Thyroid gland (tissue), 4 donors: ENCODE measurements around the gene HOXD12. TPM values are rescaled to one million over a fixed set of nuclear protein-coding genes. Genes with fewer than 3 reads are reported as not detected.

Experiments
- DNase-seq, 2 donors: peaks; one replicate each; pipeline ENCODE4 v3.0.0-alpha.2; 2019
- H3K27ac ChIP-seq, 3 donors: fragments of 200-600 bp; sonication (generic); 1 replicate in 2 of 3; 2 replicates in 1 of 3; pipeline ENCODE4 v1.5.1; 2016 to 2019; ENCODE audit warnings: mild to moderate bottlenecking in 1 of 3, moderate library complexity in 1 of 3
- H3K27me3 ChIP-seq: fragments of 200-600 bp; sonication (generic); one replicate; pipeline ENCODE4 v1.5.1; 2019
- H3K36me3 ChIP-seq, 2 donors: fragments of 200-600 bp; sonication (generic); one replicate each; pipeline ENCODE4 v1.5.1; 2016 to 2019
- H3K4me1 ChIP-seq, 2 donors: fragments of 200-600 bp; sonication (generic); one replicate each; pipeline ENCODE4 v1.5.1; 2017 to 2019
- H3K4me3 ChIP-seq, 3 donors: fragments of 200-600 bp; sonication (generic); replicated peaks in 1 of 3; 1 replicate in 2 of 3; 2 replicates in 1 of 3; pipeline ENCODE4 v1.5.1; 2016; ENCODE audit warnings: mild to moderate bottlenecking in 1 of 3
- H3K9me3 ChIP-seq: fragments of 200-600 bp; sonication (generic); one replicate; pipeline ENCODE4 v1.5.1; 2017
- POLR2A ChIP-seq, 2 donors: fragments of 450-650 bp; IDR thresholded peaks; one replicate each; pipeline ENCODE4 v1.6.1; 2017; ENCODE audit warnings: antibody characterized with exemption in 2 of 2, mild to moderate bottlenecking in 2 of 2, moderate library complexity in 1 of 2
- WGBS, 2 donors: methylation state at CpG; one replicate each; pipeline ENCODE4 v1.1.5; 2017; 5-methylcytosine and 5-hydroxymethylcytosine counted together
- intact Hi-C: fragments of 100-400 bp; cut with DNase I; formaldehyde crosslinking; loops from one replicate; pipeline ENCODE4 v1.15.1; 2023
- total RNA-seq, 4 donors: library from RNA; depleted of rRNA; stranded (reverse); fragments of >200 nt; gene quantifications; one replicate each; pipeline ENCODE4 v1.2.3, GENCODE V29; 2016
- TF ChIP-seq, protein P1 (sequence below), 6 experiments: fragments of 200-600 bp in 3 of 6; fragments of 450-650 bp in 3 of 6; sonication (generic) in 3 of 6; IDR thresholded peaks; one replicate each; pipeline ENCODE4 v1.5.1; 2016 to 2019; ENCODE audit warnings: antibody characterized with exemption in 6 of 6, mild to moderate bottlenecking in 2 of 6, inconsistent platforms in 1 of 6, moderate library complexity in 1 of 6

HOXD12 gene
- total RNA-seq, 4 donors from 2014 or later, result not detected

GRCh38 chr2:176101216-176101830 is 1.7 kb downstream of the HOXD12 start:
- no peak overlapping the region for H3K27ac ChIP-seq
- no peak for TF ChIP-seq POLR2A (IDR thresholded peaks at IDR 0.05)
- TF ChIP-seq, protein P1, sequence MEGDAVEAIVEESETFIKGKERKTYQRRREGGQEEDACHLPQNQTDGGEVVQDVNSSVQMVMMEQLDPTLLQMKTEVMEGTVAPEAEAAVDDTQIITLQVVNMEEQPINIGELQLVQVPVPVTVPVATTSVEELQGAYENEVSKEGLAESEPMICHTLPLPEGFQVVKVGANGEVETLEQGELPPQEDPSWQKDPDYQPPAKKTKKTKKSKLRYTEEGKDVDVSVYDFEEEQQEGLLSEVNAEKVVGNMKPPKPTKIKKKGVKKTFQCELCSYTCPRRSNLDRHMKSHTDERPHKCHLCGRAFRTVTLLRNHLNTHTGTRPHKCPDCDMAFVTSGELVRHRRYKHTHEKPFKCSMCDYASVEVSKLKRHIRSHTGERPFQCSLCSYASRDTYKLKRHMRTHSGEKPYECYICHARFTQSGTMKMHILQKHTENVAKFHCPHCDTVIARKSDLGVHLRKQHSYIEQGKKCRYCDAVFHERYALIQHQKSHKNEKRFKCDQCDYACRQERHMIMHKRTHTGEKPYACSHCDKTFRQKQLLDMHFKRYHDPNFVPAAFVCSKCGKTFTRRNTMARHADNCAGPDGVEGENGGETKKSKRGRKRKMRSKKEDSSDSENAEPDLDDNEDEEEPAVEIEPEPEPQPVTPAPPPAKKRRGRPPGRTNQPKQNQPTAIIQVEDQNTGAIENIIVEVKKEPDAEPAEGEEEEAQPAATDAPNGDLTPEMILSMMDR (IDR thresholded peaks at IDR 0.05), result no peak
- H3K36me3 ChIP-seq, result no peaks in the 10 kb centered on the region
- 9 to 13% methylated on average over 2 of the region's 2 CpGs for WGBS, 2 donors
- H3K9me3 ChIP-seq, result no peaks in the 10 kb centered on the region
- no peak overlapping the region for H3K4me3 ChIP-seq
- peaks cover 18 to 29% of the 10 kb centered on the region in 2 donors for H3K4me1 ChIP-seq
- H3K27me3 ChIP-seq, result peaks cover 89% of the 10 kb centered on the region
- intact Hi-C loops, result no loop called here
- DNase-seq, result no peak

DNA sequence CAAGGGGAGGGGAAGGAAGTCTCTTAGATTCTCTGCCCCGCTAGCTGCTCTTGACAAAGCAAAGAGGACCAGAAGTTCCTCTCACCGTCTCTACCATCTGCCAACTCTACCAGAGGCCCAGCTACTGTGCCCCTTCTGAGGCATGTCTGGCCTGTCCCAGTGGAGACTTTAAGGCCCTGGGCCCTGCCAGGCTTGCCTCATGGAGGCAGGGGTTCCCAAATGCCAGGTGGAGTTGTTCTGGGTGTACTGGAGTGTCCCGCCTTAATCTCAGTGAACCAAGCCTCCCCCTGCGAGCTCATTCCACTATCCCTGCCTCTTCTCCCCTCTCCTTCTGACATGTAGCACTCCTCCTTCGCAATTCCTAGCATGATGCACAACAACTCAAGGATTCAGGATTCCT is 2.2 kb downstream of the HOXD12 start:
- Histone ChIP-seq H3K27ac (no peak overlapping the region), H3K36me3 (no peaks in the 10 kb centered on the region), H3K4me1 (peaks cover 16 to 29% of the 10 kb centered on the region in 2 donors), H3K4me3 (no peak overlapping the region), H3K9me3 (no peaks in the 10 kb centered on the region), H3K27me3 (peaks cover 84% of the 10 kb centered on the region)
- 32 to 39% methylated on average over 5 of the region's 5 CpGs for WGBS, 2 donors
- DNase-seq, result no peak
- TF ChIP-seq, protein P1 (IDR thresholded peaks at IDR 0.05), result no peak
- no peak for TF ChIP-seq POLR2A (IDR thresholded peaks at IDR 0.05)
- intact Hi-C loops, result no loop called here

DNA sequence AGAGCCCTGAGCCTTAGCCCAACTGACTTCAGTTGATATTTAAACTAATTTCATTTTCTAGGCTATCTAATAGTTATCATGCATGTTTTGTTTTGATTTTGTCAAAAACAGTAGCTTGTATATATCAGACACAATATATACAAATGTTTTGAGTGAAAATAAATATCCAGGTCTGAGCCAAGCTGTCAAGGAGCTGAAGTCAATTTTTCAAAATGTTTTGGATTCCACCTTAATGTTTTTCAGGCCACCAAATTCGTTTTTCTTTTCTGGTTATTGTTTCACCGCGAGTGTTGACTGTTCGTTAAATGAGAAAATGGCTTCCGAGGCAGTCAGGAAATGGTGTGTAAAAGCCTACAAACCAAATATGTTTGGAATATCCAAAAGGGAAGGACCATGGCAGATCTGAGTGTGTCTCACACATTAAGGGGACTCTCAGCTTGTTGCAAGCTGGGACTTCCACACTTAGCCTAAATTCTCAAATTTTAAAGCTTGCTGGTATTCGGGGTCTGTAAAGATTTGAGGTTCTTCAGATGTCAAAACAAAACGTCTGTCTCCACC is 2.8 kb downstream of the HOXD12 start:
- intact Hi-C loops, result no loop called here
- TF ChIP-seq, protein P1 (IDR thresholded peaks at IDR 0.05), result no peak
- no peak for TF ChIP-seq POLR2A (IDR thresholded peaks at IDR 0.05)
- peaks cover 79% of the 10 kb centered on the region for H3K27me3 ChIP-seq
- peaks cover 11 to 28% of the 10 kb centered on the region in 2 donors for H3K4me1 ChIP-seq
- no peaks in the 10 kb centered on the region for H3K36me3 ChIP-seq
- DNase-seq, result no peak
- H3K27ac ChIP-seq, result no peak overlapping the region
- WGBS, 2 donors, result 22 to 23% methylated on average over 7 of the region's 7 CpGs
- no peak overlapping the region for H3K4me3 ChIP-seq
- H3K9me3 ChIP-seq, result no peaks in the 10 kb centered on the region

DNA sequence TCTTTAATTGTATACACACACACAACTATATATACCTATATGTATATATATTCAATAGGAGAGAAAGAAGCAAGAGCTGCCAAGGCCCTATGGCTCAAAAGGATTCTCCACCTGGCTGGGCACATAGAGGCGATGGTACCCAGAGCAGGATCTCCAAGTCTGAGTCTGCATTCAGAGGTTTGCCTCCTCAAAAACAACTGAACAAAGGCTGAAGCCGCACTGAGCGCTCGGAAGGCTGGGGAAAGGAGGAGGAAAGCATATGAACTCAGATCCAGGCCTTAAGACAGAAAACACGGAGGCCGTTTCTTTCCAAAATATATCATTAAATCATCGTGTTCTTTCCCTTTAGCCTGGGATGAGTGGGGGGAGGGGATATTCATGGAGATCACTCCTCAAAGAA is 3.6 kb downstream of the HOXD12 start:
- Histone ChIP-seq H3K36me3 (no peaks in the 10 kb centered on the region), H3K27me3 (peaks cover 75% of the 10 kb centered on the region), H3K4me1 (peaks cover 10 to 28% of the 10 kb centered on the region in 2 donors), H3K9me3 (no peaks in the 10 kb centered on the region), H3K4me3 (no peak overlapping the region), H3K27ac (no peak overlapping the region)
- intact Hi-C loops, result no loop called here
- no peak for TF ChIP-seq POLR2A (IDR thresholded peaks at IDR 0.05)
- TF ChIP-seq, protein P1 (IDR thresholded peaks at IDR 0.05), result no peak
- 23 to 29% methylated on average over 7 of the region's 7 CpGs for WGBS, 2 donors
- no peak for DNase-seq

GRCh38 chr2:176103742-176104315 is 4.2 kb downstream of the HOXD12 start:
- TF ChIP-seq, protein P1 (IDR thresholded peaks at IDR 0.05), result no peak
- TF ChIP-seq POLR2A (IDR thresholded peaks at IDR 0.05), result no peak
- intact Hi-C loops, result no loop called here
- WGBS, 2 donors, result 7 to 9% methylated on average over 17 of the region's 17 CpGs
- Histone ChIP-seq H3K4me1 (peaks cover 10 to 34% of the 10 kb centered on the region in 2 donors), H3K27me3 (peaks cover 75% of the 10 kb centered on the region), H3K4me3 (no peak overlapping the region), H3K9me3 (no peaks in the 10 kb centered on the region), H3K36me3 (no peaks in the 10 kb centered on the region), H3K27ac (no peak overlapping the region)
- no peak for DNase-seq
